Measurements from ENCODE around the gene PHTF2. TPM values are rescaled to one million over a fixed set of nuclear protein-coding genes. Genes with fewer than 3 reads are reported as not detected.
A peak's percentile ranks its signal among the peaks of the same experiment; 100 is the strongest.
"Not testable (repeated sequence)": the region's sequence is repeated elsewhere in the genome, so short reads cannot be mapped to it uniquely, and the experiment has no call there.

PHTF2 gene
- total RNA-seq (ENCODE audit: insufficient read depth, low replicate concordance): 25.0 TPM

DNA sequence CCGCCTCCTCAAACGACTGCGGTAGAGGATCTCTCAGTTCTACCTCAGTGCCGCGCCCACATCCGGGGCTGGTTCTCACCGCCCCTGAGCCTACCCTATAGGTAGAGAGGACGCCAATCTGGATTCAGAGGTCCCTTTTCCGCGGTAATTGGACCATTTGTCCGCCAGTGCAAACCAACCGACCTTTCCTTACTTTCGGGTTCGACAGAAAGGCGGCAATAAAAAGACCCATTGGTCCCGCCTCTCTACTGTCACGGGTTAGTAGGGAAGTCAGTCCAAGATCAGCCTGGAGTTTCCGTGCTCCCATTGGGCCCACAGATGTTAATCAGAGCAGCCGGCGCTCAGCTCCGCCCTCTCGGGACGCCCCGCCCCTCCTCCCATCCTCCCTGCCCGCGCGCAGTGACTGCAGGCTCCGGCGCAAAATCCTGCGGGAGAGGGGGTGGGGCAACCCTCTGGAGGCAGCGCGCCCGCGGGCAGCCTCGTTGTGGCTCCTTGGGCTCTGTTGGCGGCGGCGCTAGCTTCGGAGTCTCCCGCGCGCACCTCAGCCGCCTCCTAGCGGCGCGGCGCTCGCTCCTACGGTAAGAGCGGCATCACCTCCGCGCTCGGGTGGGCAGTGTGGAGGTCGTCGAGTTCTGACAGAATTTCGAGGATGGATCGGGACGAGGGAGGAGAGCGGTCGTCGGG is at the start of gene PHTF2, which contains the start of gene TMEM60:
Gene PHTF2, plus strand, starts transcription at position 380 of the 684 bp plus-strand sequence.
Gene TMEM60, minus strand, starts transcription at position 41 of the 684 bp plus-strand sequence. CDS start 4,061 bp downstream, outside the sequence.
- peak; percentile 100 for DNase-seq (ENCODE audit: low spot score)

- DNase-seq (ENCODE audit: low spot score): peak; percentile 28
Observed at GRCh38 chr7:77752016-77752415, 46.6 kb upstream of the PHTF2 start.

- no peak for DNase-seq (ENCODE audit: low spot score)
Observed at GRCh38 chr7:77753173-77753572, 45.4 kb upstream of the PHTF2 start.

DNA sequence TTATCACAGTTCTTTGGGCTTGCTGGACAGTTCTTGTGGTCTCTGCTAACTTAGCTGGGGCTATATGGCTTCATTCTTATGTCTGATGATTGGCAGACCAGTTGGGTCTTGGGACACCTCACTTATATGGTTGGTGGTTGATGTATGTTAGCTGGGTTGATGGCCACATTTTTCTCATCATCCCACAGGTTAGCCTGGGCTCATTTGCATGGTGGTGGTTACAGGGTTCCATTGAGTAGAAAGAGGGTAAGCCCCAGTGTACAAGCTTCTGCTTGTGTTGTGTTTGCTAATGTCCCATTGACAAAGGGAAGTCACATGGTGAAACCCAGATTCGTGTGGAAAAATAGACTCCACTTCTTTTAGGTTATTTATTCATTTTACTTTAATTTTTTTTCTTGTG is 41.0 kb upstream of the PHTF2 start:
- DNase-seq (ENCODE audit: low spot score): no peak

DNA sequence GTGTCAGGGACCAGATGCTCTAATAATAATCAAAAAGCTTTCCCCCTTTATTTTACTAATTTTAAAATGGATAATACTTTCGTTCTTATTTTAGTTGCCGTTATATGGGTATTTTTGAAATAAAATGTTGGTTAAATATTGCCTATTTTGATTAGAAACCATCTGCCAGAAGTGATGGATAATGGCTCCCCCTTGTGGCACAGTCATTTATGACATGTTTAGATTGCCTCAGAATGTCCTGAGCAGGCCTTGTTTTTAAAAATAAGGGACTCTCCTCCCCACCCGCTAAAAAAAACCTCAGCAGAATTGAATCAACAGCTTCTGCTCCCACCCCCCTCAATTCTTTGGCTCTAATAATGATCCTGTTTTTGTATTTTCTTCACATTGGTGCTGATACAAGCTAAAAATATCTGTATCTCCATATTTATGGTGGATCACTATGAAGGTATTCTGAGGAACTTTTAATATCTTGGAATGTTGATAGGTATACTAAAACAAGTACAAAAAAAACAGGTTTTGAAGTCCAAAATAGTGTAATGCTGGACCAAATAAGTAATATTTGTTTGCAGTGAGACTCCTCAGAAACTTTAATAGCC is 39.2 kb upstream of the PHTF2 start:
- peak; percentile 62 for DNase-seq (ENCODE audit: low spot score)

DNA sequence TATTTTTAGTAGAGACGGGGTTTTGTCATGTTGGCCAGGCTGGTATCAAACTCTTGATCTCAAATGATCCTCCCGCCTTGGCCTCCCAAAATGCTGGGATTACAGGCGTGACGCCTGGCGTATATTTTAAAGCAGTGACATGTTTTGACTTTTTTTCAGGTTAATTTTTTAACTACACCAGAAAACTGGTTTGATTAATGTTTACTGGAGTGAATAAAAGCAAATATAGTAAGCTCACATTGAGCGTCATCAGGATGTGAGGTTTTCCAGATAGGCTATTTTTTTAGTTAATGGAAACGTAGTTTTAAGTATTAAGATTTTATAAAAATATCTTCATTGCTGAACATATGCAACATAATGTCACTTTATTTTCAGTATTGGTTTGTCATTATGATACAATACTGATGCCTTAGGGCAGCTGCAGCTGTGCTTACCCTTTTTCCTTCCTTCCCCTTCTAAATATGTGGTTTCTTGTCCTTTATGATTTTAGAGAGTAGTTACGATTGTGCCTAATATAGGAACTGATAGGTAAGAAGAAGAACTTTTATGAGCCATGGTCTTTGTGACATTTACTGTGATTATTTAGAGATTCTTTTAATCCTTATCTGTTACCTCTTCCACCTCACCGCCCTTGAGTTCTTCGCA is 37.6 kb upstream of the PHTF2 start:
- DNase-seq (ENCODE audit: low spot score): no peak

GRCh38 chr7:77765481-77765880 is 33.1 kb upstream of the PHTF2 start:
- no peak for DNase-seq (ENCODE audit: low spot score)

- DNase-seq (ENCODE audit: low spot score): no peak
Observed at GRCh38 chr7:77765906-77766800, 32.4 kb upstream of the PHTF2 start.

DNA sequence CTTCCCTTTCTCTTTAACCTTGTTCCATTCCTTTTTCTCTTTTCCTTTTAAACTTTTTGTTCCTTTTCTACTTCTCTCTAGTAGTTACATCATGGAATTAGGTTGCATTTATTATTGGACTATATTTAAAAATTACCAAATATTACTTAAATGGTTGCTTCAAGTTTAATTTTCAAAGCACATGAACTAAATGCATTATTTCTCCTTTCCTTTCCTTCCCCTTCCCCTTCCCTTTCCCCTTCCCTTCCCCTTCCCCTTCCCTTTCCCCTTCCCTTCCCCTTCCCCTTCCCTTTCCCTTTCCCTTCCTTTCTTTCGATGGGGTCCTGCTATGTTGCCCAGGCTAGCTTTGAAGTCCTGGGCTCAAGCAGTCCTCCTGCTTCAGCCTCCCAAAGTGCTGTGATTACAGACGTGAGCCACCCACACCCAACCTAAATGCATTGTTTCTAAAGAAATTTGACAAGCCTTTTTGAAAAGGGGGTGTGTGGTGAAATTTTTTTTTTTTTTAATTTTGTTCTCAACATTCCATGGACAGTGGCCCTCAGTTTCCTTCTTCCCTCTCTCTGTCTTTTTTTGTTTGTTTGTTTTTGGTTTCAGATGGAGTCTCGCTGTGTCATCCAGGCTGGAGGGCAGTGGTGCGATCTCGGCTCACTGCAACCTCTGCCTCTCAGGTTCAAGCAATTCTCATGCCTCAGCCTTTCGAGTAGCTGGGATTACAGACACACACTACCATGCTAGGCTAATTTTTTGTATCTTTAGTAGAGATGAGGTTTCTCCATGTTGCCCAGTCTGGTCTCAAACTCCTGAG is 31.6 kb upstream of the PHTF2 start:
- DNase-seq (ENCODE audit: low spot score): no peak

DNA sequence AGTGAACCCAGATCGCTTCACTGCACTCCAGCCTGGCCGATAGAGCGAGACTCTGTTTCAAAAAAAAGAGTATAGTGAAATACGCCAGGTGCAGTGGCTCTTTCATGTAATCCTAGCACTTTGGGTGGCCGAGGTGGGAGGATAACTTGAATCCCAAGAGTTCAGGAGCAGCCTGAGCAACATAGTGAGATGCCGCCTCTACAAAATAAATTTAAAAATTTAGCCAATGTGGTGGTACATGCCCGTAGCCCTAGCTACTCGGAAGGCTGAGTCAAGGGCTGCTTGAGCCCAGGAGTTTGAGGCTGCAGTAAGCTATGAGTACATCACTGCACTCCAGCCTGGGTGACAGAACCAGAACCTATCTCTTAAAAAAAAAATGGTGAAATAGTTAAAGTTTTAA is 28.3 kb upstream of the PHTF2 start:
- no peak for DNase-seq (ENCODE audit: low spot score)

DNA sequence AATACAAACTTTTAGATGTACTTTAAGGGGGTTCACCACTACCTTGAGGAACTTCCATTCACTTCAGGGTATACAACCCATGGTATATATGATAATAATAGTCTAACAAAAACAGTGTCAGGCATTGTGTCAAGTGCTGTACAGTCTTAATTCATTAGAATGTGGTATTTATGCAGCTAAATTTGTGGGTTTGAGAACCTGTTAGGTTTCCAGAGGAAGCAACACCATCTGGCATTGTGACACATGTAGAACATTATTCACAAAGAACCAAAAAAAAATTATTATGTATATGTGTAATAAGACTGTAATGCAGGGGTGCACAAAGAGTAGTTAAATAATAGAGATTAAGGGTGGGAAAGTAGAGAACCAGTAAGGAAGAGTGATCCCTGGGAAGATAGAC is 26.7 kb upstream of the PHTF2 start:
- no peak for DNase-seq (ENCODE audit: low spot score)

GRCh38 chr7:77778535-77778934 is 20.0 kb upstream of the PHTF2 start:
- no peak for DNase-seq (ENCODE audit: low spot score)

DNA sequence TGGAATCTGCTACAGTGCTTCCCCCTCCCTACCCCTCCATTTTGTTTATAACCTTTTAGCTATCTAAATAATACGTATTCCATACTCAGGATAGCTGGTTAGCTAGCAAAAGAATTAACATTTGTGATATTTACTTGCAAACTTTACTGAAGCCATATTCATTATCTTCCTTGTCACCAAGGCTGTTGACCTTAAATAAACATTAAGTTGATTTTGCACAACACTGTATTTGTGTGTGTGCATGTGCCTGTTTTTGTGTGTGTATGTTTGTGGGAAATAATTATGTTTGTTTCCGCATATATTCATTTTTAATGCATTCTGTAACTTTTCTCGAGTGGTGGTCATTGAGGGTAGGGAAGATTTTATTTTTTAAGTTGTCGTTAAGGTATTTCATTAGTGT is 16.2 kb upstream of the PHTF2 start:
- no peak for DNase-seq (ENCODE audit: low spot score)

- DNase-seq (ENCODE audit: low spot score): no peak
Observed at GRCh38 chr7:77783111-77783510, 15.5 kb upstream of the PHTF2 start.

DNA sequence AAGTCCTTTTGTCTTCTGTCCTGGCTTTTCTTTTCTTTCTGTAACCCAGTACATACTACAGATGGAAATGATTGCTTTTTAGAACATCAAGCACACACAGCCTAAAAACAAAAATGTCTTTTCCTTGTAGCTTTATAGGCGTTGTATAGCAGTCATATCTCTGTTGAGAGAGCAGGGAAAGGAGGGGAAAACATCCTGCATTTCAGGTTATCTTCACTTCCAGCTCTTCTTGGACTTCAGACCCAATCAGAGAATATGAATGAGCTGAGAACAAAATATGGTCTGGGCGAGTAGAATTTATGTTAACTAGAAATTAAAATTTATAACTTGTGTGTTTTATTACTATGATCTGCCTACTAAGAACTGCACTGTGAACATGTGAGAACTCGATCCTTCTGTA is 15.0 kb upstream of the PHTF2 start:
- no peak for DNase-seq (ENCODE audit: low spot score)

DNA sequence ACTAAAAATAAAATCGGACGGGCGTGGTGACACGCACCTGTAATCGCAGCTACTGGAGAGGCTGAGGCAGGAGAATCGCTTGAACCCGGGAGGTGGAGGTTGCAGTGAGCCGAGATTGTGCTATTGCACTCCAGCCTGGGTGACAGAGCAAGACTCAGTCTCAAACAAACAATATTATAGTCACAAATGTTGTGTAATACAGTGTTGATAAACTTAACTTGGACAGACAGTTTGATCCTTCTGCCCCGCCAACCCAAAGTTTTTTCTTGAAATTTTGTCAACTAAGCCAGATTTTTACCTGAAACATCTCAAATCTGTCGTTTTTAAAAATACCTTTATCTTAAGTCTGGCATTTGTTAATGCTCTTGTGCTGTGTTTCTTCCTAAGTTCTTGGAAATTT is 14.1 kb upstream of the PHTF2 start:
- not testable (repeated sequence) for DNase-seq (ENCODE audit: low spot score)

DNA sequence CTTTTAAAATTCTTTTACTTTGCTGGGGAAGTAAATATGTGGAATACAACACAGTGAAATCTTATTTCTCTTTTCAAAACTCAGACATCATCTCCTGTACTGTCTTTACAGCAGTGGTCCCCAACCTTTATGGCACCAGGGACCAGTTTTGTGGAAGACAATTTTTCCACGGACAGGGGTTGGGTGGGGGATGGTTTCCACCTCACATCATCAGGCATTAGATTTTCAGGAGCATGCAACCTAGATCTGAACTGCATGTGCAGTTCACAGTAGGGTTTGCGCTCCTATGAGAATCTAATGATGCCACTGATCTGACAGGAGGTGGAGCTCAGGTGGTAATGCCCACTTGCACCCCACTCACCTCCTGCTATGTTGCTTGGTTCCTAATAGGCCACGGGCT is 12.6 kb upstream of the PHTF2 start:
- DNase-seq (ENCODE audit: low spot score): no peak

GRCh38 chr7:77786741-77787140 is 11.8 kb upstream of the PHTF2 start:
- DNase-seq (ENCODE audit: low spot score): no peak

- no peak for DNase-seq (ENCODE audit: low spot score)
Observed at GRCh38 chr7:77788327-77788902, 10.2 kb upstream of the PHTF2 start.

DNA sequence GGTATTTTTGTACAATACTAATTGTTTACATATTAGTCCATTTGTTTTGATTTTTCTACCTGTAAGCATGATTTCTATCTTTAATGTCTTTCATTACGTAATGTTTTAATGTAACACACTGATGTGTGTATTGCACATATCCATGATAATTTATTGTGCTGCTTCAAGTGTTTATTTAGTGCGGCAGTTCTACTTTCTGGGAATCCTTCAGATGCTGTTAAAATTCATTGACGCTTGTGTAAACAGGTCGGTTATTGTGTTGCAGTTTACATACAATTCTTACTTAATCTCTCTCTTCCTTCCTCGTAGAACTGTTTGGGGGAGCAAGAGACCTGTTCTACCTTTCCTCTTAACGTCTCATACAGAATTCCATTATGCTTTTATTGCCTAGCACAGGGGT is 7.2 kb upstream of the PHTF2 start:
- DNase-seq (ENCODE audit: low spot score): no peak

DNA sequence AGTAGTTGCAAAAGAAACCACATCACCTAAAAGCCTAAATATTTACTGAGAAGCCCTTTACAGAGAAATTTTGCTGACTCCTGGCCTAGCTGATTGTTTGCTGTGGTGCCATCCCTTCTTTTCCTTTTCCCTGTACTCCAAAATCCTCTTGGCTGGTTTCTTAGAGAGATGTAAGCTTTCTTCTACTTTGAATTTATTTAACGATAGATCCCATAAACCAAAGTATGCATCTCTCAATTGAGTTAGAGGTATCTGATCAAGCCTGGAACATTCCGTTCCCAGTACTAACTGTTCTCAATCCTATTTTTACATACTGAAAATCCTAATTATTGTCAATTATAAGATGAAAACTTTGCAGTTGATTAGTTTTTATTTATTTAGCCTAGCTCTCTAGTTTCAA is 6.6 kb upstream of the PHTF2 start:
- DNase-seq (ENCODE audit: low spot score): no peak

Data from umbilical cord (tissue), 2 donors.